ENCODE measurements around the gene SUSD6. TPM values are rescaled to one million over a fixed set of nuclear protein-coding genes. Genes with fewer than 3 reads are reported as not detected.

The SUSD6 gene
- total RNA-seq, 4 donors from 2014 or later, result 11.9 to 26.3 (median 16.2) TPM

- peaks cover 55 to 63% of the 10 kb centered on the region in 2 donors for H3K4me1 ChIP-seq
- in situ Hi-C loops (cut with MboI; ENCODE audit: low sequenced_read_pairs in 4 of 4) (no loop called here), intact Hi-C loops (cut with DNase I; ENCODE audit: low total_unique reads) (no loop called here)
- H3K27ac ChIP-seq, result peak overlapping the region; percentile 59 to 71 (median 64)
- no peaks in the 10 kb centered on the region for H3K36me3 ChIP-seq
- H3K27me3 ChIP-seq, result no peaks in the 10 kb centered on the region
- no peak for DNase-seq
- peak; percentile 41 to 51 for ATAC-seq
- no peaks in the 10 kb centered on the region for H3K9me3 ChIP-seq
- no peak for TF ChIP-seq CTCF (IDR thresholded peaks at IDR 0.05 in 4 of 5, conservative IDR thresholded peaks at IDR 0.05 in 1 of 5)
- TF ChIP-seq POLR2A (IDR thresholded peaks at IDR 0.05), result no peak
- H3K4me3 ChIP-seq, result no peak overlapping the region
These were observed 82.7 kb downstream of the SUSD6 start for GRCh38 chr14:69693801-69694729.

- no peak for ATAC-seq
- no peak overlapping the region for H3K4me3 ChIP-seq
- no peak for DNase-seq
- H3K27me3 ChIP-seq, result no peaks in the 10 kb centered on the region
- intact Hi-C loops (cut with DNase I; ENCODE audit: low total_unique reads) (no loop called here), in situ Hi-C loops (cut with MboI; ENCODE audit: low sequenced_read_pairs in 4 of 4) (no loop called here)
- H3K36me3 ChIP-seq, result no peaks in the 10 kb centered on the region
- TF ChIP-seq CTCF (IDR thresholded peaks at IDR 0.05 in 4 of 5, conservative IDR thresholded peaks at IDR 0.05 in 1 of 5) (no peak), POLR2A (IDR thresholded peaks at IDR 0.05) (no peak)
- H3K27ac ChIP-seq, result peak overlapping the region; percentile 59 to 71 (median 64)
- peaks cover 55 to 63% of the 10 kb centered on the region in 2 donors for H3K4me1 ChIP-seq
- H3K9me3 ChIP-seq, result no peaks in the 10 kb centered on the region
These were observed 83.4 kb downstream of the SUSD6 start for GRCh38 chr14:69694730-69695281.

- Histone ChIP-seq H3K9me3 (no peaks in the 10 kb centered on the region), H3K27me3 (no peaks in the 10 kb centered on the region), H3K4me1 (peaks cover 55 to 58% of the 10 kb centered on the region in 2 donors), H3K27ac (peak overlapping the region; percentile 59 to 71 (median 64)), H3K4me3 (no peak overlapping the region), H3K36me3 (no peaks in the 10 kb centered on the region)
- TF ChIP-seq POLR2A (IDR thresholded peaks at IDR 0.05), result no peak
- TF ChIP-seq CTCF (IDR thresholded peaks at IDR 0.05 in 4 of 5, conservative IDR thresholded peaks at IDR 0.05 in 1 of 5), result no peak
- intact Hi-C loops (cut with DNase I; ENCODE audit: low total_unique reads), result no loop called here
- in situ Hi-C loops (cut with MboI; ENCODE audit: low sequenced_read_pairs in 4 of 4), result no loop called here
- ATAC-seq (no peak), DNase-seq (no peak)
These were observed 84.2 kb downstream of the SUSD6 start for GRCh38 chr14:69695322-69696203.

DNA sequence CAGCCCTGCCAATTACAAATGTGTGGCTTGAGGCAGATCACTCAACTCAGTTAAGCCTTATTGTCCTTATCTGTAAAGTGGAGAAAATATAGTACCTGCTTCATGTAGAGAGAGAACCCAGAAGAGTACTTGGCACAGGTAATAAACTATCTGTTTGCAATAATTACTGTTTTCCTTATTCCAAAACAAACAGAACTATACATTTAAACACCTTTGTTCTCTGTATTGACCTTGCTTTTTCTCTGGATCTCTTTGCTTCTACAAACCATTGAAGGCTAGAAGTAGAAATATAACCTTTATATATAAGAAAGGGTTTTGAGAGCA, 84.8 kb downstream of the SUSD6 start:
- in situ Hi-C loops (cut with MboI; ENCODE audit: low sequenced_read_pairs in 4 of 4) (no loop called here), intact Hi-C loops (cut with DNase I; ENCODE audit: low total_unique reads) (no loop called here)
- TF ChIP-seq POLR2A (IDR thresholded peaks at IDR 0.05), result no peak
- TF ChIP-seq CTCF (IDR thresholded peaks at IDR 0.05 in 4 of 5, conservative IDR thresholded peaks at IDR 0.05 in 1 of 5), result no peak
- Histone ChIP-seq H3K27me3 (no peaks in the 10 kb centered on the region), H3K27ac (peak overlapping the region; percentile 44 to 71 (median 54)), H3K9me3 (no peaks in the 10 kb centered on the region), H3K4me3 (no peak overlapping the region), H3K36me3 (no peaks in the 10 kb centered on the region), H3K4me1 (peaks cover 55 to 58% of the 10 kb centered on the region in 2 donors)
- DNase-seq (no peak), ATAC-seq (no peak)
